Fibroblast of lung (primary cell): ENCODE measurements around the gene RIT2. TPM values are rescaled to one million over a fixed set of nuclear protein-coding genes. Genes with fewer than 3 reads are reported as not detected.

Experiments
- DNase-seq, 2 donors: peaks; one replicate each; pipeline versions ENCODE4 v3.0.0 to v3.0.0-alpha.2; 2010; ENCODE audit warnings: low read depth in 2 of 2
- H2AFZ ChIP-seq: 2 replicates; pipeline ENCODE4 v1.5.1; 2012; ENCODE audit warnings: low read length, control low read depth, inconsistent platforms
- H3K27ac ChIP-seq: 2 replicates; pipeline ENCODE4 v1.5.1; 2011; ENCODE audit warnings: low read length, control low read depth; ENCODE audit not compliant: insufficient read depth
- H3K27me3 ChIP-seq: 2 replicates; pipeline ENCODE4 v1.5.1; 2011; ENCODE audit warnings: mild to moderate bottlenecking, low read length; ENCODE audit not compliant: control insufficient read depth, insufficient read depth
- H3K36me3 ChIP-seq: 2 replicates; pipeline ENCODE4 v1.5.1; 2011; ENCODE audit warnings: low read length; ENCODE audit not compliant: control insufficient read depth, insufficient read depth
- H3K4me1 ChIP-seq: 2 replicates; pipeline ENCODE4 v1.5.1; 2011; ENCODE audit warnings: low read length; ENCODE audit not compliant: control insufficient read depth, insufficient read depth; ENCODE audit errors: extremely low read depth
- H3K4me2 ChIP-seq: 2 replicates; pipeline ENCODE4 v1.5.1; 2011; ENCODE audit warnings: low read length, control low read depth; ENCODE audit not compliant: insufficient read depth; ENCODE audit errors: extremely low read depth
- H3K4me3 ChIP-seq, 4 experiments: fragments of 200-600 bp in 1 of 4; sonication (generic) in 1 of 4; replicated peaks in 1 of 4; 2 replicates each; pipeline ENCODE4 v1.5.1; 2011 to 2016; ENCODE audit warnings: low read length in 4 of 4, low read depth in 3 of 4, mild to moderate bottlenecking in 3 of 4, control low read depth in 2 of 4, inconsistent platforms in 1 of 4, mixed read lengths in 1 of 4; ENCODE audit not compliant: insufficient read depth in 1 of 4; ENCODE audit errors: control extremely low read depth in 1 of 4
- H3K79me2 ChIP-seq: 2 replicates; pipeline ENCODE4 v1.5.1; 2012; ENCODE audit warnings: mild to moderate bottlenecking, low read length, inconsistent platforms; ENCODE audit not compliant: control insufficient read depth, insufficient read depth
- H3K9ac ChIP-seq: 2 replicates; pipeline ENCODE4 v1.5.1; 2011; ENCODE audit warnings: mild to moderate bottlenecking, low read length, control low read depth; ENCODE audit not compliant: insufficient read depth
- H3K9me3 ChIP-seq: 2 replicates; pipeline ENCODE4 v1.5.1; 2012; ENCODE audit warnings: low read depth, low read length; ENCODE audit not compliant: control insufficient read depth, insufficient read depth
- H4K20me1 ChIP-seq: 2 replicates; pipeline ENCODE4 v1.5.1; 2011; ENCODE audit warnings: low read length; ENCODE audit not compliant: control insufficient read depth, insufficient read depth; ENCODE audit errors: extremely low read depth
- CTCF ChIP-seq, 2 donors: IDR thresholded peaks in 1 of 2; conservative IDR thresholded peaks in 1 of 2; 1 replicate in 1 of 2; 2 replicates in 1 of 2; pipeline ENCODE4 v1.5.1; 2011 to 2012; ENCODE audit warnings: low read length in 2 of 2, control low read depth in 1 of 2, inconsistent platforms in 1 of 2, low read depth in 1 of 2, mild to moderate bottlenecking in 1 of 2
- EZH2 ChIP-seq: IDR thresholded peaks from 2 replicates; pipeline ENCODE4 v1.5.1; 2012; ENCODE audit warnings: low read length, control low read depth, mild to moderate bottlenecking; ENCODE audit errors: missing control alignments
- polyA plus RNA-seq, 2 donors: library from polyadenylated mRNA; depleted of rRNA in 1 of 2; stranded (reverse) in 1 of 2; unstranded in 1 of 2; fragments of >200 nt; gene quantifications; 2 replicates each; pipeline ENCODE4 v1.2.1, GENCODE V29; 2011 to 2012; ENCODE audit warnings: missing spikeins in 1 of 2
- total RNA-seq: library from RNA; depleted of rRNA; stranded (reverse); fragments of >200 nt; gene quantifications from 2 replicates; pipeline ENCODE4 v1.2.1, GENCODE V29; 2014

RIT2 gene
- total and polyA plus RNA-seq, 2 donors (not counting 1 experiment from before 2014, with no cell fraction given): not detected

- Histone ChIP-seq H3K36me3 (no peaks in the 10 kb centered on the region), H3K79me2 (no peaks in the 10 kb centered on the region), H3K27me3 (no peaks in the 10 kb centered on the region), H3K4me3 (no peak overlapping the region), H2AFZ (no peak overlapping the region), H3K9me3 (no peaks in the 10 kb centered on the region), H3K9ac (no peak overlapping the region), H3K4me1 (no peaks in the 10 kb centered on the region), H3K27ac (no peak overlapping the region), H3K4me2 (no peak overlapping the region), H4K20me1 (no peaks in the 10 kb centered on the region)
- peak in 1 of 2 donors; percentile 66 for DNase-seq
- TF ChIP-seq CTCF (conservative IDR thresholded peaks at IDR 0.05 in 1 of 2, IDR thresholded peaks at IDR 0.05 in 1 of 2; ENCODE audit: low read depth in 1 of 2, low read length in 2 of 2): no peak
- TF ChIP-seq EZH2: no peak
Measured at GRCh38 chr18:43009674-43010073, 105.8 kb downstream of the RIT2 start.

- Histone ChIP-seq H3K4me3 (no peak overlapping the region), H3K27ac (no peak overlapping the region), H3K36me3 (no peaks in the 10 kb centered on the region), H3K79me2 (no peaks in the 10 kb centered on the region), H3K9me3 (no peaks in the 10 kb centered on the region), H3K4me1 (no peaks in the 10 kb centered on the region), H3K9ac (no peak overlapping the region), H4K20me1 (no peaks in the 10 kb centered on the region), H3K27me3 (no peaks in the 10 kb centered on the region), H3K4me2 (no peak overlapping the region), H2AFZ (no peak overlapping the region)
- TF ChIP-seq CTCF (conservative IDR thresholded peaks at IDR 0.05 in 1 of 2, IDR thresholded peaks at IDR 0.05 in 1 of 2; ENCODE audit: low read depth in 1 of 2, low read length in 2 of 2) (no peak), EZH2 (no peak)
- peak in 1 of 2 donors; percentile 58 for DNase-seq
Measured at GRCh38 chr18:43007365-43007764, 108.1 kb downstream of the RIT2 start.

GRCh38 chr18:43004421-43004820 is 111.1 kb downstream of the RIT2 start:
- Histone ChIP-seq H3K79me2 (no peaks in the 10 kb centered on the region), H2AFZ (no peak overlapping the region), H3K4me3 (no peak overlapping the region), H3K36me3 (no peaks in the 10 kb centered on the region), H3K9ac (no peak overlapping the region), H3K9me3 (no peaks in the 10 kb centered on the region), H3K27ac (no peak overlapping the region), H4K20me1 (no peaks in the 10 kb centered on the region), H3K4me1 (no peaks in the 10 kb centered on the region), H3K27me3 (no peaks in the 10 kb centered on the region), H3K4me2 (no peak overlapping the region)
- no peak for DNase-seq
- TF ChIP-seq CTCF (conservative IDR thresholded peaks at IDR 0.05 in 1 of 2, IDR thresholded peaks at IDR 0.05 in 1 of 2; ENCODE audit: low read depth in 1 of 2, low read length in 2 of 2) (no peak), EZH2 (no peak)
